HG02884 (cell line): Measurements from ENCODE around the gene GKN1.
"Not testable (repeated sequence)": the region's sequence is repeated elsewhere in the genome, so short reads cannot be mapped to it uniquely, and the experiment has no call there.

Source experiments
- ATAC-seq: cut with Tn5 transposase; IDR thresholded peaks from one replicate; pipeline ENCODE4 v1.9.1; 2021; ENCODE audit warnings: mild to moderate bottlenecking, moderate library complexity; ENCODE audit not compliant: unreplicated experiment

GKN1 gene

DNA sequence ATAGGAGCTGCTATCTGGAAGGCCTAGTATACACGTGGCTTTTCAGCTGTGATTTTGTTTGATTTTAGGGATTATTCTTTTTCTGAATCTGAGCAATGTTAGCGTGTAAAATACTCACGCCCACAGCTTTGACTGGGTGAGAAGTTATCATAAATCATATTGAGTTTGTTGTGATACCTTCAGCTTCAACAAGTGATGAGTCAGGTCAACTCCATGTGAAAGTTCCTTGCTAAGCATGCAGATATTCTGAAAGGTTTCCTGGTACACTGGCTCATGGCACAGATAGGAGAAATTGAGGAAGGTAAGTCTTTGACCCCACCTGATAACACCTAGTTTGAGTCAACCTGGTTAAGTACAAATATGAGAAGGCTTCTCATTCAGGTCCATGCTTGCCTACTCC lies at the start of gene GKN1:
Gene GKN1, plus strand, starts transcription at position 386 of the 400 bp plus-strand sequence. CDS start 42 bp downstream, outside the sequence.
- ATAC-seq = no peak

DNA sequence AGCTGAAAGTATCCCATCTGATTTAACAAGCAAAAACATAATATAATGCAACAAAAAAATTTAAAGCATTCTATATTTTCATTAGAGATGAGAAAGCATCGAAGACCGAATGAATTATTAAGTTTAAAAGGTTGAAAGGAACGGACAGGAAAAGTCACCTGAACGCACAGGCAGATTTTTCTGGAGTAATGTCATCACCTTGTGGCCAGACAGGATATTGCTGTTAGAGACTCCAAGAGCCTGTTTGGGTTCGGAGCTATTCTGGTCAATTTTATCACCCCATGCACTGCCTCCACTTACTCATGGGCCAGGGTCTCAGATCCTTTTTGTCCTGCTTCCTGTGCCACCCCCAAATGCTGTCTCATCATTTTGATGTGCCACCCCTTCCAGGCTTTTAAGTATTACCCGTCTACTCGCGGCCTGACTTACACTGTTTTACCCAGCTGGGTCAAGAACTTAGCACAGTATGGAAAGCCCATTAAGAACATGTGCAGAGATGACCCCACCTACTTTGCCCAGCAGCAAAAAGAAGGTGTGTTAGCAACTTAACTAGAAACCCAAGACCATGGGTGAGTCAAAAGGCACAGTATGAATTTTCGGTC lies 49.0 kb upstream of the GKN1 start:
- no peak for ATAC-seq

- no peak for ATAC-seq
These were observed 47.6 kb upstream of the GKN1 start for GRCh38 chr2:68926796-68927195.

- ATAC-seq = no peak
These were observed 43.2 kb upstream of the GKN1 start for GRCh38 chr2:68931149-68931711.

GRCh38 chr2:68931799-68932198 lies 42.6 kb upstream of the GKN1 start:
- no peak for ATAC-seq

- no peak for ATAC-seq
These were observed 42.0 kb upstream of the GKN1 start for GRCh38 chr2:68932402-68932801.

GRCh38 chr2:68934021-68934420 lies 40.4 kb upstream of the GKN1 start:
- ATAC-seq = no peak

DNA sequence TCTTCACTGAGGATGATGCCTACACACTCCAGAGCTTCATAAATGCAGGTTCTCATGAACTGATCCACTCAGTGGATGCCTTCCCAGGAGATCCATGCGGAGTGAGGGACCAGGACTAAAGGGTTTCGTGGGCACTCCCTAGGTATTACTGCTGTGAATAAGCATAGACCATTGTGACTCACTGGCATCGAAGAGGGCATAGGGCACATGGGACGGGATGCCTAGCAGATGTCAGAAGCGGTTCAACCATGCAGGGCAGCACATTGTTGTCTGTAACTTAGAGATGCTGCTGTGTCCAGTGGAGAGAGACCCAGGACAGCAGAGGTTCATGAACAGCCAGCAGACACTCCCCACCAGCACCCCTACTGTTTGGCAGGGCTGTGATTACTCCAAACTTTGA lies 39.0 kb upstream of the GKN1 start:
- ATAC-seq = no peak

GRCh38 chr2:68936427-68936826 lies 38.0 kb upstream of the GKN1 start:
- no peak for ATAC-seq

DNA sequence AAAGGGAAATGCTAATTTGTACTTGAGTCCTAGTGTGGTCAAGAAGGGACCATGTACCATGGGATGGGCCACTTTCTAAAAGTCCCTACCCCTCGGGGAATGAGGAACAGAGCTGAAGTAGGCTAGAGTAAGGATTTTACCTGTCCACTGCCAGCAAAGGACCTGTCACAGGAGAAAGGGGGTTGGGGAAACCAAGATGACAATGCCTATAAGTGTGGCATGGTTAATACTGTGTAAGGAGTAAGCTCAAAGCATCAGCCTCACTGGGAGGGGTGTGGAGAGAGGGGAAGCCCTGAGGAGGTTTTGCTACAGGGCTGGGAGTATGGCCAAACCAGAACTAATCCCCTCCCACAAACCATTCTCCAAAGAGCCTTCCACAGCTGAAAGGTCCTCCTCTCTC lies 37.5 kb upstream of the GKN1 start:
- ATAC-seq = no peak

DNA sequence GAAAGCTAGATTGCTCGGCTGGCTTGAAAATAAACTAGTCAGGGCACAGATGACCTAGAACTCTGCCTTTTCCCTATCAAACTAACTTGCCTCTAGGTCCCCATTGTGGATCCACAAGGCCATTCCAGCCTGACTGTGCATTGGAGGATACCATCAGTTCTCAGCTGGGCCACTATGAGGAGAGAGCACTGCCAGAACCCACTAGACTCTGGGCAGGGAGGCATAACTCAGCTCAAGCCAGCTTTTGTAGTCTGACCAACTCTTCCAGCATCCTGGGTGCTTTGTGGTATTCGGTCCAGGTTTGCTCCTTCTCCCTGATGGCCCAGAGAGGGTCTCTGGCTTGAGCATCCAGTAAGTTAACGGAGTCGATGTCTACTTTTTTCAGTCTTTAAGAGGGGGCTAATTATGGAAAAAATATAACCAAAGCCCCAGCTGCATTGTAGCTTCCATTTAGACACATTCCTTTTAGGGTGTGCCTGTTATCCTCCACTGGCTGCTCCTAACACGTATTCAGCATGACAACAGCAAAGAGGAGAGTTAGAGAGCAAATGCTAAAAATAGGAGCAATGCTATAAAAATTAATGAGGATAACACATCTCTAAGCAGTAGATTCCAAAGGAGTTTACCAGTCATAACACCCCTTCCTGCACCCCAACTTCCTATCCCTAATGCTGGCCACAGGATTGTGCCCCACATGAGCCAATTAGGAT lies 36.9 kb upstream of the GKN1 start:
- no peak for ATAC-seq

DNA sequence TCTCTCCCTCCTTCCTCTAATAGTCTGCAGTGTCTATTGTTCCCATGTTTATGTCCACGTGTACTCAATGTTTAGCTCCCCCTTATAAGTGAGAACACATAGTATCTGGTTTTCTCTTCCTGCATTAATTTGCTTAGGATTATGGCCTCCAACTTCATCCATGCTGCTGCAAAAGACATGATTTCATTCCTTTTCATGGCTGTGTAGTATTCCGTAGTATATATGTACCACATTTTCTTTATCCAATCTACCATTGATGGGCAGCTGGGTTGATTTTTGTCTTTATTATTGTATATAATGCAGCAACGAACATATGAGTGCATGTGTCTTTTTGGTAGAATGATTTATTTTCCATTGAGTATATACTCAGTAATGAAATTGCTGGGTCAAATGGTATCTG lies 35.5 kb upstream of the GKN1 start:
- ATAC-seq = no peak

DNA sequence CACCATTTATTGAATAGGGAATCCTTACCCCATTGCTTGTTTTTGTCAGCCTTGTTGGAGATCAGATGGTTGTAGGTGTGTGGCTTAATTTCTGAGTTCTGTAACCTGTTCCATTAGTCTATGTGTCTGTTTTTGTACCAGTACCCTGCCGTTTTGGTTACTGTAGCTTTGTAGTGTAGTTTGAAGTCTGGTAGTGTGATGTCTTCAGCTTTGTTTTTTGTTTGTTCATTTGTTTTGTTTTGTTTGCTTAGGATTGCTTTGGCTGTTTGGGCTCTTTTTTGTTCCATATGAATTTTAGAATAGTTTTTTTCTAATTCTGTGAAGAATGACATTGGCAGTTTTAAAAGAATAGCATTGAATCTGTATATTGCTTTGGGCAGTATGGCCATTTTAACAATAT lies 34.5 kb upstream of the GKN1 start:
- no peak for ATAC-seq

DNA sequence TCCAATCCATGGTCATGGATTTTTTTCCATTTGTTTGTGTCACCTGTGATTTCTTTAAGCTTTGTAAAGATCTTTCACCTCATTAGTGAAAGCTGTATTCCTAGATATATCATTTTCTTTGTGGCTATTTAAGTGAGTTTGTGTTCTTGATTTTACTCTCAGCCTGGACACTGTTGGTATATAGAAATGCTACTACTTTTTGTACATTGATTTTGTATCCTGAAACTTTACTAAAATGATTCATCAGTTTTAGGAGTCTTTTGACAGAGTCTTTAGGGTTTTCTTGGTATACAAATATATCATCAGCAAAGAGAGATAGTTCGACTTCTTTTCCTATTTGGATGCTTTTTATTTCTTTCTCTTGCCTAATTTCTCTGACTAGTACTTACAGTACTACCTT lies 34.1 kb upstream of the GKN1 start:
- no peak for ATAC-seq

DNA sequence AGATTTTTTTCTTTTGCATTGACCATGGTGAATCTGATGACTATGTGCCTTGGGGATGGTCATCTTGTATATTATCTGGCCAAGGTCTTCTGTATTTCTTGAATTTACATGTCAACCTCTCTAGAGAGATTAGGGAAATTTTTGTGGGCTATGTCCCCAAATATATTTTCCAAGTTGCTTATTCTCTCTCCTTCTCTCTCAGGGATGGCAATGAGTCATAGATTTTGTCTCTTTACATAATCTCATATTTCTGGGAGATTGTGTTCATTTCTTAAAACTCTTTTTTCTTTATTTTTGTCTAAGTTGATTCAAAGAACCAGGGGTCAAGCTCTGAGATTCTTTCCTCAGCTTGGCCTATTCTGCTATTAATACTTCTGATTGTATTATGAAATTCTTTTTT lies 31.6 kb upstream of the GKN1 start:
- ATAC-seq = no peak

GRCh38 chr2:68943581-68944568 lies 30.6 kb upstream of the GKN1 start:
- ATAC-seq = no peak

GRCh38 chr2:68946117-68946516 lies 28.3 kb upstream of the GKN1 start:
- ATAC-seq = no peak

- ATAC-seq = no peak
These were observed 25.7 kb upstream of the GKN1 start for GRCh38 chr2:68948710-68949109.

GRCh38 chr2:68951899-68952298 lies 22.5 kb upstream of the GKN1 start:
- ATAC-seq = no peak

GRCh38 chr2:68952887-68953521 lies 21.4 kb upstream of the GKN1 start, which contains the start of gene GKN2:
GKN2 (minus strand) TSS chr2:68952893; CDS start chr2:68952861, 32 bp downstream.
- no peak for ATAC-seq

- not testable (repeated sequence) for ATAC-seq
These were observed 19.0 kb upstream of the GKN1 start for GRCh38 chr2:68955432-68955831.
